ENCODE results near the gene ADIPOR1.

The ADIPOR1 gene

GRCh38 chr1:202968895-202969295 lies 10.8 kb upstream of the ADIPOR1 start:
- peak; percentile 73 for DNase-seq

- no peak for DNase-seq
Observed at GRCh38 chr1:202968351-202968750, 10.2 kb upstream of the ADIPOR1 start.

DNA sequence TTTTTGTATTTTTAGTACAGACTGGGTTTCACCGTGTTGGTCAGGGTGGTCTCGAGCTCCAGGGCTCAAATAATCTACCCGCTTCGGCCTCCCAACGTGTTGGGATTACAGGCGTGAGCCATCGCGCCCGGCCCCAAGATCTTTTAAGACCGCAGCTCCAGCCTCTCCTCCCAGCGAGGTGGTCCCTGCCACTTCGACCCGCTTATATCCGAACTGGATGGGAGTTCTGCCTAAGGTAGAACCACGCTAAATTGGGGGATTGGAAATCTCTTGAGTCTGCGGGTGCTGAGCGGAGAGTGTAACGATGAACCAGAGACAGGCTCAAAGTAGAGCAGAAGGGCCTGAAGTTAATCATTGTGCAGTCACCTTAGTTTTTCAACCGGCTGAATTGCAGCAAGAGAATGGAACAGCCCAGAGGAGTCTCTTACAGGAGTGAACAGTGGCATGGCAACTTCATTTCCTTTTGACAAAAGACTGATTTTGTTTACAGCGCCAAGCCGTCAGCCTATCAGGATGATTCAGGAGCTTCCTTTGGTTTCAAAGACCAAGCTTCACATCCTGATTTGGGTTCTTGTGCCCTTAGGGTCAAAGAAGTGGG lies 9.7 kb upstream of the ADIPOR1 start:
- DNase-seq: no peak

GRCh38 chr1:202966006-202966898 lies 8.1 kb upstream of the ADIPOR1 start:
- no peak for DNase-seq

- DNase-seq: no peak
Observed at GRCh38 chr1:202965422-202965821, 7.3 kb upstream of the ADIPOR1 start.

DNA sequence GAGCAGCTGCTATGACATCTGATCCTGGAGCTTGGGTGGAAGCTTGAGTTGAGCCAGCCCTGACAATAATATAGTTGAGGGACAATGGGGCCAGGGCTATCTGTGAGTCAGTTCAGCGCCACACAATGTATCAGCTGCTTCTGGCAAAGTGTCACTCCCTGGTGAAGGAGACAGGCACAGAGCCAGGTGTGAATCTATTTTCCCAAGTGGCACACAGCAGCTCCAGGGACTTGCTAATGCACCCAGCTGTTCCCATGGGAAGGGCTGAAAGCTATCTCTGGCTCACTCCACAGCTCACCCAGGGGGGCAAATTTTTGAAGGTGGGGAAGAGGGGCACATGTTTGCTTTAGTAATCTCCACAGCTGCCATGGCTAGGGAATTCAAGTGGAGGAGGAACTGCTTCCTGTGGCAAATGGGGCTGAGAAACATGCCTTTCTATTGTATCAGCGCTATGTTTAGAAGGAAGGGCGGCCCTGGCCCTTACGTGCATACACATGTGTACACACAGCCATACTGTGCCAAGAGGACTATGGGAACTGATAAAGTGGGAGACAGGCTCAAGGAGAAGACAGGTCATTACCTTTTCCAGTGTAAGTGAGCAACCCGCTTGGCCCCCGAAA lies 6.8 kb upstream of the ADIPOR1 start:
- DNase-seq: peak; percentile 12

- no peak for DNase-seq
Observed at GRCh38 chr1:202961220-202961880, 3.2 kb upstream of the ADIPOR1 start.

GRCh38 chr1:202959276-202959620 lies 1.1 kb upstream of the ADIPOR1 start:
- peak; percentile 70 for DNase-seq

GRCh38 chr1:202958544-202959275 lies 598 bp upstream of the ADIPOR1 start:
- no peak for DNase-seq

- no peak for DNase-seq
Observed at GRCh38 chr1:202956969-202957368, 1.1 kb downstream of the ADIPOR1 start.

- DNase-seq: no peak
Observed at GRCh38 chr1:202954057-202954745, 3.9 kb downstream of the ADIPOR1 start.

DNA sequence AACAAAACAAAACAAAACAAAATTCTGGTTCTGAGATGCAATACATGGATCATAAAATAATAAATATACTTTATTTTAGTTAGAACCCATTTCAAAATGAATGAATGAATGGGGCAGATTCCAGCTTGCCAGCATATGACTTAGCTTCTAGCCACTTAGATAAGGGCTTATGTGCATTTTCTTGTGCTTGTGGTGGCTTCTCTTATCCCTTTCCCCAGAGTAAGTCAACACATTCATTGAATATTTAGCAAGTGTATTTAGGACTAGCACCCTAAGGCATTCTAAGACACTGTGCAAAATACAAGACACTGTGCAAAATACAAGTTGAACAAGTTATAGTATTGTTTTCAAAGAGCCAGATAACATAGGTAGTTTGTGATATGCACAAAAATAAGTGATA lies 4.7 kb downstream of the ADIPOR1 start:
- DNase-seq: no peak

GRCh38 chr1:202952818-202953217 lies 5.3 kb downstream of the ADIPOR1 start:
- peak; percentile 47 for DNase-seq

GRCh38 chr1:202952099-202952498 lies 6.0 kb downstream of the ADIPOR1 start:
- DNase-seq: no peak

DNA sequence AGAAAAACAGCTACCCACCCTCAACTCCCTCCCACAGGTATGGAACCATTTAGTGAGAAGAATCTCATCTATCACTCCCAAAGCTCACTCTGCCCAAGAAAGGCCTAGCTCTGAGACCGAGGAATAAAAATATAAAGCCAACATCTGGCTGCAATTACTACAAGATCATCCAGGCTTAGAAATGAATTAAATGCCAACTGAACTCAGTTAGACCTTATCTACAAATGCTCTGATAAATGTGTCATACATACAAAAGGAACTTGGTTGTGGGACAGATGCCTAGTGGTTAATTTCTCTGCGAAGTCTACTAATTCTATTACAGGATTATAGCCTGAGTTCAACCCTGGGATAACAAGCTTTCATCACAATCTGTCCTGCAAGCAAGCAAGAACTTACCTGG lies 6.7 kb downstream of the ADIPOR1 start:
- no peak for DNase-seq

- no peak for DNase-seq
Observed at GRCh38 chr1:202945483-202945882, 12.6 kb downstream of the ADIPOR1 start.

- no peak for DNase-seq
Observed at GRCh38 chr1:202944438-202944921, 13.6 kb downstream of the ADIPOR1 start.

GRCh38 chr1:202942426-202942825 lies 15.7 kb downstream of the ADIPOR1 start:
- no peak for DNase-seq

- no peak for DNase-seq
Observed at GRCh38 chr1:202941372-202941771, 16.7 kb downstream of the ADIPOR1 start.

- no peak for DNase-seq
Observed at GRCh38 chr1:202940561-202940960, 17.6 kb downstream of the ADIPOR1 start.

DNA sequence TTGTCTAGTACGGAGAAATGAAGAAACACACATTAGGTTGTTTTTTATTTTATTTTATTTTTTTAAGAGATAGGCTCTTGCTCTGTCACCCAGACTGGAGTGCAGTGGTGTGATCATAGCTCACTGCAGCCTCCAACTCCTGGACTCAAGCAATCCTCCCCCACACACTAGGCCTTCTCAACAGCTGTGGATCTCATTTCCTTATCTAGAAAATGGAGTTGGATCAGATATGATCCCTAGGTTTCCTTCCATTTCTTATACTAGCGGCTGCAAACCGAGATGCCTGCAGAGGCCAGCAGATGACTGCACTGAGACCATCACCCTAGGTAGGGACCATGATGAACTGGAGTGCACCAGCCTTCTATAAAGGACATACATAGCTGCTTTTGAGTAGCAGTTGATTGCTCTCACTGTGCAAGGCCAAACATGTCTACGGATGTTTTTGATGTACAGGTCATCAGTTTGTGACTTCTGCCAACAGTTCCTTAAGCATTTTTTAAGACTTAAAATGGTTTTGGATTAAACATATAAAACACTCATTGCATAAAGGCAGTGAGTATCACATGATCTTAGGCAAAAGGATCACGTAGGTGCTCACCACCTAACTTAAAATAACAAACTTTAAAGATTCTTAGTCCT lies 19.7 kb downstream of the ADIPOR1 start:
- no peak for DNase-seq

All from HCEC 1CT (cell line).